HG02943 (cell line): ENCODE measurements around the gene SLC38A6.

ENCODE experiments used
- ATAC-seq: cut with Tn5 transposase; IDR thresholded peaks from one replicate; pipeline ENCODE4 v1.9.1; 2021; ENCODE audit warnings: mild to moderate bottlenecking, low read depth, moderate library complexity; ENCODE audit not compliant: unreplicated experiment

Gene SLC38A6

GRCh38 chr14:60980811-60981632 is at the start of gene SLC38A6, which contains the start of gene TRMT5:
SLC38A6 (plus strand) TSS chr14:60981245; CDS start chr14:60981278, 33 bp downstream.
TRMT5 (minus strand) TSS chr14:60981079; CDS start chr14:60980973, 106 bp downstream.
- ATAC-seq, result peak; percentile 90

- no peak for ATAC-seq
Measured at GRCh38 chr14:60933920-60934655, 47.0 kb upstream of the SLC38A6 start.

- ATAC-seq, result no peak
Measured at GRCh38 chr14:60935319-60935718, 45.7 kb upstream of the SLC38A6 start.

- no peak for ATAC-seq
Measured at GRCh38 chr14:60943637-60944032, 37.4 kb upstream of the SLC38A6 start.

GRCh38 chr14:60944204-60944603 is 36.8 kb upstream of the SLC38A6 start:
- no peak for ATAC-seq

GRCh38 chr14:60945984-60946383 is 35.1 kb upstream of the SLC38A6 start:
- no peak for ATAC-seq

GRCh38 chr14:60946773-60947172 is 34.3 kb upstream of the SLC38A6 start:
- ATAC-seq, result no peak

- no peak for ATAC-seq
Measured at GRCh38 chr14:60951776-60952435, 29.1 kb upstream of the SLC38A6 start.

GRCh38 chr14:60956202-60956601 is 24.8 kb upstream of the SLC38A6 start:
- ATAC-seq, result no peak

- no peak for ATAC-seq
Measured at GRCh38 chr14:60956632-60957031, 24.4 kb upstream of the SLC38A6 start.

GRCh38 chr14:60958146-60958545 is 22.9 kb upstream of the SLC38A6 start:
- no peak for ATAC-seq

GRCh38 chr14:60963761-60964160 is 17.3 kb upstream of the SLC38A6 start:
- no peak for ATAC-seq

- no peak for ATAC-seq
Measured at GRCh38 chr14:60964904-60965303, 16.1 kb upstream of the SLC38A6 start.

- ATAC-seq, result no peak
Measured at GRCh38 chr14:60965402-60965801, 15.6 kb upstream of the SLC38A6 start.

GRCh38 chr14:60968099-60968498 is 12.9 kb upstream of the SLC38A6 start:
- no peak for ATAC-seq

- no peak for ATAC-seq
Measured at GRCh38 chr14:60968671-60969070, 12.4 kb upstream of the SLC38A6 start.

GRCh38 chr14:60970146-60970545 is 10.9 kb upstream of the SLC38A6 start:
- ATAC-seq, result no peak

- no peak for ATAC-seq
Measured at GRCh38 chr14:60971271-60971670, 9.8 kb upstream of the SLC38A6 start.

- no peak for ATAC-seq
Measured at GRCh38 chr14:60972295-60972694, 8.8 kb upstream of the SLC38A6 start.

GRCh38 chr14:60973070-60973469 is 8.0 kb upstream of the SLC38A6 start:
- no peak for ATAC-seq

- no peak for ATAC-seq
Measured at GRCh38 chr14:60974090-60974651, 6.9 kb upstream of the SLC38A6 start.
